ENCODE data around the gene OLFM2.

OLFM2 gene

GRCh38 chr19:9885077-9885552 lies 51.2 kb downstream of the OLFM2 start:
- TF ChIP-seq GABPA (IDR thresholded peaks at IDR 0.05; ENCODE audit: low read depth): no peak
- TF ChIP-seq POLR2AphosphoS5 (IDR thresholded peaks at IDR 0.05; ENCODE audit: low read depth): no peak
- TF ChIP-seq REST (IDR thresholded peaks at IDR 0.05; ENCODE audit: insufficient replicate concordance, low read depth): no peak
- no peak for TF ChIP-seq CTCF (IDR thresholded peaks at IDR 0.05; ENCODE audit: insufficient read depth, low read length)
- no peak for TF ChIP-seq SPI1 (IDR thresholded peaks at IDR 0.05; ENCODE audit: borderline replicate concordance, low read depth)
- Histone ChIP-seq H3K27me3 (ENCODE audit: insufficient read depth, poor library complexity, severe bottlenecking) (no peaks in the 10 kb centered on the region), H3K27ac (replicated peaks) (no peak overlapping the region), H3K4me3 (replicated peaks; ENCODE audit: insufficient read depth, low read length) (no peak overlapping the region)
- DNase-seq (ENCODE audit: low read depth in 1 of 2, low spot score in 1 of 2): no peak

GRCh38 chr19:9883764-9884163 lies 52.6 kb downstream of the OLFM2 start:
- H3K4me3 ChIP-seq (replicated peaks; ENCODE audit: insufficient read depth, low read length): no peak overlapping the region
- DNase-seq (ENCODE audit: low read depth in 1 of 2, low spot score in 1 of 2): no peak
- TF ChIP-seq POLR2AphosphoS5 (IDR thresholded peaks at IDR 0.05; ENCODE audit: low read depth): no peak
- no peak for TF ChIP-seq SPI1 (IDR thresholded peaks at IDR 0.05; ENCODE audit: borderline replicate concordance, low read depth)
- TF ChIP-seq REST (IDR thresholded peaks at IDR 0.05; ENCODE audit: insufficient replicate concordance, low read depth): no peak
- no peak overlapping the region for H3K27ac ChIP-seq (replicated peaks)
- H3K27me3 ChIP-seq (ENCODE audit: insufficient read depth, poor library complexity, severe bottlenecking): no peaks in the 10 kb centered on the region

- DNase-seq (ENCODE audit: low read depth in 1 of 2, low spot score in 1 of 2): no peak
- Histone ChIP-seq H3K27me3 (ENCODE audit: insufficient read depth, poor library complexity, severe bottlenecking) (no peaks in the 10 kb centered on the region), H3K4me3 (replicated peaks; ENCODE audit: insufficient read depth, low read length) (no peak overlapping the region), H3K27ac (replicated peaks) (no peak overlapping the region)
- TF ChIP-seq REST (IDR thresholded peaks at IDR 0.05; ENCODE audit: insufficient replicate concordance, low read depth) (no peak), CTCF (IDR thresholded peaks at IDR 0.05; ENCODE audit: insufficient read depth, low read length) (no peak), GABPA (IDR thresholded peaks at IDR 0.05; ENCODE audit: low read depth) (no peak), SPI1 (IDR thresholded peaks at IDR 0.05; ENCODE audit: borderline replicate concordance, low read depth) (no peak), POLR2AphosphoS5 (IDR thresholded peaks at IDR 0.05; ENCODE audit: low read depth) (no peak)
Measured at GRCh38 chr19:9883231-9883758, 53.0 kb downstream of the OLFM2 start.
